HL-60 (cell line): Measurements from ENCODE around the gene SH3PXD2A.
A peak's percentile ranks its signal among the peaks of the same experiment; 100 is the strongest.
"Not testable (repeated sequence)": the region's sequence is repeated elsewhere in the genome, so short reads cannot be mapped to it uniquely, and the experiment has no call there.

Source experiments
- DNase-seq, 2 experiments: peaks; one replicate each; pipeline ENCODE4 v3.0.0-alpha.2; 2010 to 2020; ENCODE audit warnings: low read depth in 1 of 2, low spot score in 1 of 2
- H3K27ac ChIP-seq: fragments of 250-450 bp; sonication (Bioruptor Pico); replicated peaks from 2 replicates; pipeline ENCODE4 v1.5.1; 2020; ENCODE audit warnings: mild to moderate bottlenecking, moderate library complexity
- H3K27me3 ChIP-seq: fragments of 250-450 bp; sonication (Bioruptor Pico); 2 replicates; pipeline ENCODE4 v1.5.1; 2021; ENCODE audit warnings: mild to moderate bottlenecking, moderate library complexity; ENCODE audit not compliant: insufficient read depth, poor library complexity, severe bottlenecking
- H3K4me3 ChIP-seq: replicated peaks from 2 replicates; pipeline ENCODE4 v1.5.1; 2011; ENCODE audit warnings: mild to moderate bottlenecking, control low read depth, low read length; ENCODE audit not compliant: insufficient read depth
- CTCF ChIP-seq: IDR thresholded peaks from one replicate; pipeline ENCODE4 v1.5.1; 2011; ENCODE audit warnings: low read length, control low read depth, inconsistent platforms; ENCODE audit not compliant: insufficient read depth
- GABPA ChIP-seq: IDR thresholded peaks from 2 replicates; pipeline ENCODE4 v1.6.1; 2012; ENCODE audit warnings: low read depth
- POLR2AphosphoS5 ChIP-seq: IDR thresholded peaks from 2 replicates; pipeline ENCODE4 v1.6.1; 2012; ENCODE audit warnings: low read depth
- REST ChIP-seq: IDR thresholded peaks from 2 replicates; pipeline ENCODE4 v1.6.1; 2012; ENCODE audit warnings: low read depth; ENCODE audit not compliant: insufficient replicate concordance
- SPI1 ChIP-seq: IDR thresholded peaks from 2 replicates; pipeline ENCODE4 v1.6.1; 2012; ENCODE audit warnings: low read depth, mild to moderate bottlenecking, borderline replicate concordance

Gene SH3PXD2A

GRCh38 chr10:103663236-103663635 lies 192.1 kb downstream of the SH3PXD2A start:
- DNase-seq: no peak
- Histone ChIP-seq H3K27ac (no peak overlapping the region), H3K27me3 (no peaks in the 10 kb centered on the region), H3K4me3 (no peak overlapping the region)
- TF ChIP-seq CTCF: no peak
- no peak for TF ChIP-seq GABPA
- no peak for TF ChIP-seq POLR2AphosphoS5
- TF ChIP-seq REST: no peak
- no peak for TF ChIP-seq SPI1

- H3K27ac ChIP-seq, H3K4me3 ChIP-seq, DNase-seq, H3K27me3 ChIP-seq: not testable (repeated sequence)
Measured at GRCh38 chr10:103662704-103663103, 192.7 kb downstream of the SH3PXD2A start.

GRCh38 chr10:103661198-103661950 lies 194.0 kb downstream of the SH3PXD2A start:
- Histone ChIP-seq H3K27me3 (no peaks in the 10 kb centered on the region), H3K4me3 (peak overlapping the region; percentile 59), H3K27ac (peak overlapping the region; percentile 77)
- DNase-seq: peak; percentile 23 to 65
- TF ChIP-seq CTCF (no peak), POLR2AphosphoS5 (peak; percentile 15; the same call in 1 of the 2 replicates), SPI1 (no peak), GABPA (no peak)

GRCh38 chr10:103660364-103661197 lies 194.8 kb downstream of the SH3PXD2A start:
- Histone ChIP-seq H3K27ac (peak overlapping the region; percentile 77), H3K4me3 (peak overlapping the region; percentile 59), H3K27me3 (no peaks in the 10 kb centered on the region)
- TF ChIP-seq POLR2AphosphoS5: peak; percentile 13; the same call in 1 of the 2 replicates
- TF ChIP-seq GABPA: no peak
- DNase-seq: peak; percentile 40 to 44

GRCh38 chr10:103659674-103660363 lies 195.6 kb downstream of the SH3PXD2A start:
- no peak for TF ChIP-seq GABPA
- peak overlapping the region; percentile 77 for H3K27ac ChIP-seq
- H3K27me3 ChIP-seq: no peaks in the 10 kb centered on the region
- peak; percentile 58 to 67 for DNase-seq
- peak overlapping the region; percentile 59 for H3K4me3 ChIP-seq
